HCT116 (cell line): ENCODE results near the gene SYNE4. TPM values are rescaled to one million over a fixed set of nuclear protein-coding genes. Genes with fewer than 3 reads are reported as not detected.

Experiments used
- ATAC-seq: fragments of 200-7000 bp; cut with Tn5 transposase; 2 replicates; pipeline ENCODE4 v1.9.1; 2020; ENCODE audit warnings: mild to moderate bottlenecking, moderate library complexity
- BruUV-seq: library from RNA; stranded (reverse); fragments of 400-500 nt; replicated peaks from 2 replicates; lab custom pipeline; 2021; lab: Mats Ljungman, UMichigan
- CTCF ChIA-PET: fragments of 300-600 bp; sonication (Branson Sonifier 250); formaldehyde crosslinking; loops from one replicate; lab custom pipeline; 2021; ENCODE audit warnings: antibody characterized with exemption; lab: Charles Lee
- POLR2A ChIA-PET: fragments of 300-600, 350-600 bp; sonication (Branson Sonifier 250); formaldehyde crosslinking; loops from one replicate; lab custom pipeline; 2021; ENCODE audit warnings: antibody characterized with exemption; lab: Charles Lee
- RAD21 ChIA-PET, 2 experiments: fragments of 300-600 bp; sonication (Branson Sonifier 250); formaldehyde crosslinking; loops; one replicate each; lab custom pipeline; 2023; ENCODE audit warnings: low total read pairs in 2 of 2; ENCODE audit not compliant: uncharacterized antibody in 2 of 2, unreplicated experiment in 2 of 2, low non-redundant PET in 1 of 2; lab: Charles Lee
- DNase-seq: peaks from one replicate; pipeline ENCODE4 v3.0.0-alpha.2; 2010; ENCODE audit warnings: low read depth, low spot score
- H2AFZ ChIP-seq: fragments of 200-600 bp; shearing (Covaris generic), sonication (generic); 2 replicates; pipeline ENCODE4 v1.6.1; 2017; ENCODE audit warnings: low read depth, mixed run types, mixed read lengths, antibody characterized with exemption, low read length; ENCODE audit not compliant: poor library complexity, severe bottlenecking
- H3K27ac ChIP-seq: 2 replicates; pipeline ENCODE4 v1.5.1; 2012; ENCODE audit warnings: low read depth, low read length
- H3K27me3 ChIP-seq: fragments of 200-600 bp; sonication (generic); 2 replicates; pipeline ENCODE4 v1.6.1; 2016; ENCODE audit warnings: mixed run types, low read length, mixed read lengths; ENCODE audit not compliant: insufficient read depth
- H3K36me3 ChIP-seq, 2 experiments: fragments of 200-500 bp in 1 of 2; fragments of 200-600 bp in 1 of 2; sonication (Bioruptor generic) in 1 of 2; sonication (generic) in 1 of 2; 2 replicates each; pipeline versions ENCODE4 v1.5.1 to v1.6.1; 2014 to 2016; ENCODE audit warnings: low read length in 2 of 2, inconsistent platforms in 1 of 2, mixed read lengths in 1 of 2, mixed run types in 1 of 2; ENCODE audit not compliant: insufficient read depth in 2 of 2, control insufficient read depth in 1 of 2
- H3K4me1 ChIP-seq, 2 experiments: fragments of 200-600 bp in 1 of 2; sonication (generic) in 1 of 2; 2 replicates each; pipeline versions ENCODE4 v1.5.1 to v1.6.1; 2012 to 2017; ENCODE audit warnings: low read length in 2 of 2, inconsistent platforms in 1 of 2, mild to moderate bottlenecking in 1 of 2, mixed read lengths in 1 of 2, mixed run types in 1 of 2, moderate library complexity in 1 of 2; ENCODE audit not compliant: insufficient read depth in 2 of 2, control insufficient read depth in 1 of 2
- H3K4me2 ChIP-seq: fragments of 200-600 bp; sonication (generic); 2 replicates; pipeline ENCODE4 v1.6.1; 2017; ENCODE audit warnings: mixed run types, low read length, mixed read lengths
- H3K4me3 ChIP-seq, 2 experiments: fragments of 200-600 bp in 1 of 2; sonication (generic) in 1 of 2; replicated peaks in 1 of 2; 2 replicates each; pipeline ENCODE4 v1.5.1; 2011 to 2016; ENCODE audit warnings: low read length in 2 of 2, control low read depth in 1 of 2, low read depth in 1 of 2, mild to moderate bottlenecking in 1 of 2, mixed read lengths in 1 of 2, mixed run types in 1 of 2
- H3K79me2 ChIP-seq: fragments of 200-600 bp; sonication (generic); 2 replicates; pipeline ENCODE4 v1.6.1; 2017; ENCODE audit warnings: mild to moderate bottlenecking, mixed run types, low read length, moderate library complexity, mixed read lengths; ENCODE audit not compliant: insufficient read depth
- H3K9ac ChIP-seq: fragments of 200-600 bp; sonication (generic); 2 replicates; pipeline ENCODE4 v1.6.1; 2016; ENCODE audit warnings: low read length, mixed read lengths
- H3K9me2 ChIP-seq: fragments of 200-600 bp; sonication (generic), shearing (Covaris generic); 2 replicates; pipeline ENCODE4 v1.6.1; 2017; ENCODE audit warnings: mixed run types, mild to moderate bottlenecking, moderate library complexity; ENCODE audit not compliant: insufficient read depth
- H3K9me3 ChIP-seq, 2 experiments: fragments of 200-500 bp in 1 of 2; fragments of 200-600 bp in 1 of 2; sonication (Bioruptor generic) in 1 of 2; sonication (generic) in 1 of 2; 2 replicates each; pipeline ENCODE4 v1.6.1; 2014 to 2017; ENCODE audit warnings: low read length in 2 of 2, mixed read lengths in 2 of 2, inconsistent platforms in 1 of 2, low read depth in 1 of 2, mild to moderate bottlenecking in 1 of 2, mixed run types in 1 of 2, moderate library complexity in 1 of 2; ENCODE audit not compliant: control insufficient read depth in 1 of 2, insufficient read depth in 1 of 2
- H4K20me1 ChIP-seq: fragments of 200-600 bp; sonication (generic), shearing (Covaris generic); 2 replicates; pipeline ENCODE4 v1.6.1; 2017; ENCODE audit warnings: mixed run types, mild to moderate bottlenecking, moderate library complexity; ENCODE audit not compliant: insufficient read depth
- ATF3 ChIP-seq: IDR thresholded peaks from 2 replicates; pipeline ENCODE4 v1.6.1; 2012
- CBX3 ChIP-seq: IDR thresholded peaks from 2 replicates; pipeline ENCODE4 v1.6.1; 2012; ENCODE audit warnings: low read depth
- CEBPB ChIP-seq: IDR thresholded peaks from 2 replicates; pipeline ENCODE4 v1.6.1; 2012; ENCODE audit warnings: low read depth
- CTCF ChIP-seq, 3 experiments: fragments of 200-600 bp in 1 of 3; sonication (generic) in 1 of 3; IDR thresholded peaks in 2 of 3; conservative IDR thresholded peaks in 1 of 3; 2 replicates each; pipeline ENCODE4 v1.5.1; 2012 to 2017; ENCODE audit warnings: low read depth in 2 of 3, low read length in 2 of 3, antibody characterized with exemption in 1 of 3, borderline replicate concordance in 1 of 3, control low read depth in 1 of 3, mild to moderate bottlenecking in 1 of 3, mixed read lengths in 1 of 3, mixed run types in 1 of 3, moderate library complexity in 1 of 3; ENCODE audit not compliant: insufficient read depth in 1 of 3
- EGR1 ChIP-seq: IDR thresholded peaks from 2 replicates; pipeline ENCODE4 v1.6.1; 2012; ENCODE audit warnings: low read depth
- ELF1 ChIP-seq: IDR thresholded peaks from 2 replicates; pipeline ENCODE4 v1.6.1; 2012; ENCODE audit warnings: low read depth, borderline replicate concordance
- EZH2 ChIP-seq: fragments of 200-600 bp; sonication (generic); IDR thresholded peaks from 2 replicates; pipeline ENCODE4 v1.6.1; 2017; ENCODE audit warnings: antibody characterized with exemption, mixed run types
- EZH2phosphoT487 ChIP-seq: fragments of 200-600 bp; IDR thresholded peaks from 2 replicates; pipeline ENCODE4 v1.6.1; 2018; ENCODE audit warnings: antibody characterized with exemption, borderline replicate concordance
- POLR2A ChIP-seq: IDR thresholded peaks from 2 replicates; pipeline ENCODE4 v1.7.0; 2011; ENCODE audit warnings: borderline replicate concordance; ENCODE audit not compliant: insufficient read depth, insufficient read length; ENCODE audit errors: extremely low read depth
- POLR2AphosphoS5 ChIP-seq: IDR thresholded peaks from 2 replicates; pipeline ENCODE4 v1.6.1; 2011; ENCODE audit warnings: mild to moderate bottlenecking, low read depth, low read length, moderate library complexity
- RAD21 ChIP-seq: IDR thresholded peaks from 2 replicates; pipeline ENCODE4 v1.6.1; 2012; ENCODE audit warnings: low read depth, mild to moderate bottlenecking
- SRF ChIP-seq: IDR thresholded peaks from 2 replicates; pipeline ENCODE4 v1.6.1; 2012; ENCODE audit warnings: low read depth
- TCF7L2 ChIP-seq: IDR thresholded peaks from 2 replicates; pipeline ENCODE4 v1.7.0; 2011; ENCODE audit warnings: borderline replicate concordance, inconsistent platforms; ENCODE audit not compliant: insufficient read depth, insufficient read length; ENCODE audit errors: extremely low read depth
- intact Hi-C: fragments of 100-400 bp; cut with micrococcal nuclease; formaldehyde crosslinking; loops from 2 replicates; pipeline ENCODE4 v1.10.0; 2022
- total RNA-seq: library from RNA; stranded (reverse); gene quantifications from one replicate; pipeline ENCODE4 v1.2.1, GENCODE V29; 2021; ENCODE audit not compliant: unreplicated experiment
- TF ChIP-seq, protein P1 (sequence below): IDR thresholded peaks from 2 replicates; pipeline ENCODE4 v1.6.1; 2012

The SYNE4 gene
- total RNA-seq, 1 experiment from 2014 or later = 27.9 TPM

DNA sequence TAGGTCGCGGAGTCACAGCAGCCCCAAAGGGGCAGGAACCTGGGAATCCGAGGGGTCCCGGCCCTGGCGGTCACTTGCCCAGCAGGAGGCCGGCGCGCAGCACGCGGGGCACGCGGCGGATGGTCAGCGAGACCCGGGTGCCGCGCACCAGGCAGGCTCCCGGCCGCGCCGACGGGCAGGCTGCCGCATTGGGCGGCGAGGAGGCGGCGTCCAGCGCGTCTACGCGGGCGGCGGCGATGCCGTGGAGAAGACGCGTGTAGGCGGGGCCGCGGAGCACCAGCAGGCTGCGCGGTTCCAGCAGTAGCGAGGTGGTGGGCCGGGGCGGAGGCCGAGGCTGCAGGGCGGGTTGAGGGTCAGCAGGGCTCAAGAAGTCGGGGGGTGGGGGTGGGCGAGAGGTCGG is 607 bp upstream of the SYNE4 start:
- intact Hi-C loops = loop anchor here (10.0 kb wide), 1 partner anchor 106 kb away; the partner anchor contains the start of genes OVOL3, POLR2I and TBCB
- H3K36me3 ChIP-seq = peaks cover 0 to 2% of the 10 kb centered on the region in 2 experiments; a peak in 1 of 4 replicates
- BruUV-seq = no TSS peak
- H3K9me3 ChIP-seq = no peaks in the 10 kb centered on the region
- DNase-seq (no peak), ATAC-seq (peak; percentile 67)
- peaks cover 18% of the 10 kb centered on the region; the same call in 1 of the 2 replicates for H3K79me2 ChIP-seq
- TF ChIP-seq RAD21 (no peak), CEBPB (no peak), ELF1 (no peak), EZH2 (no peak), ATF3 (no peak), SRF (no peak), EZH2phosphoT487 (no peak), EGR1 (no peak), CTCF (IDR thresholded peaks at IDR 0.05 in 2 of 3, conservative IDR thresholded peaks at IDR 0.05 in 1 of 3; ENCODE audit: borderline replicate concordance in 1 of 3, insufficient read depth in 1 of 3, low read depth in 2 of 3, low read length in 2 of 3) (no peak), TCF7L2 (peak; percentile 36), CBX3 (no peak), POLR2A (peak; percentile 80), POLR2AphosphoS5 (peak; percentile 87)
- TF ChIP-seq, protein P1, sequence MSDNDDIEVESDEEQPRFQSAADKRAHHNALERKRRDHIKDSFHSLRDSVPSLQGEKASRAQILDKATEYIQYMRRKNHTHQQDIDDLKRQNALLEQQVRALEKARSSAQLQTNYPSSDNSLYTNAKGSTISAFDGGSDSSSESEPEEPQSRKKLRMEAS = peak; percentile 79
- ChIA-PET CTCF (no interaction called here), RAD21 (interaction anchor here in 1 of 2 experiments (0.5 to 1.5 kb wide), 2 partner anchors 106 to 126 kb away, joined by 3 to 9 read pairs; partner anchors contain the start of gene POLR2I), POLR2A (interaction anchor here (0.9 to 1.7 kb wide), 6 partner anchors 11 to 761 kb away, joined by 3 to 7 read pairs (median 3); no protein-coding TSS in a partner anchor)
- H3K27ac ChIP-seq = peak overlapping the region; percentile 87
- H3K4me1 ChIP-seq = peaks cover 12 to 37% of the 10 kb centered on the region in 2 experiments; a peak in 3 of 4 replicates
- H2AFZ ChIP-seq = no peak overlapping the region
- H4K20me1 ChIP-seq = no peaks in the 10 kb centered on the region
- H3K9ac ChIP-seq = peak overlapping the region; percentile 91
- H3K9me2 ChIP-seq = no peaks in the 10 kb centered on the region
- peak overlapping the region; percentile 89 to 98 for H3K4me3 ChIP-seq
- no peaks in the 10 kb centered on the region for H3K27me3 ChIP-seq
- peak overlapping the region; percentile 100 for H3K4me2 ChIP-seq
